DMS79 (cell line): Measurements from ENCODE around the gene ZMIZ1.

ENCODE experiments used
- DNase-seq: peaks from one replicate; lab custom pipeline; 2025; lab: John Stamatoyannopoulos, UW

Gene ZMIZ1

DNA sequence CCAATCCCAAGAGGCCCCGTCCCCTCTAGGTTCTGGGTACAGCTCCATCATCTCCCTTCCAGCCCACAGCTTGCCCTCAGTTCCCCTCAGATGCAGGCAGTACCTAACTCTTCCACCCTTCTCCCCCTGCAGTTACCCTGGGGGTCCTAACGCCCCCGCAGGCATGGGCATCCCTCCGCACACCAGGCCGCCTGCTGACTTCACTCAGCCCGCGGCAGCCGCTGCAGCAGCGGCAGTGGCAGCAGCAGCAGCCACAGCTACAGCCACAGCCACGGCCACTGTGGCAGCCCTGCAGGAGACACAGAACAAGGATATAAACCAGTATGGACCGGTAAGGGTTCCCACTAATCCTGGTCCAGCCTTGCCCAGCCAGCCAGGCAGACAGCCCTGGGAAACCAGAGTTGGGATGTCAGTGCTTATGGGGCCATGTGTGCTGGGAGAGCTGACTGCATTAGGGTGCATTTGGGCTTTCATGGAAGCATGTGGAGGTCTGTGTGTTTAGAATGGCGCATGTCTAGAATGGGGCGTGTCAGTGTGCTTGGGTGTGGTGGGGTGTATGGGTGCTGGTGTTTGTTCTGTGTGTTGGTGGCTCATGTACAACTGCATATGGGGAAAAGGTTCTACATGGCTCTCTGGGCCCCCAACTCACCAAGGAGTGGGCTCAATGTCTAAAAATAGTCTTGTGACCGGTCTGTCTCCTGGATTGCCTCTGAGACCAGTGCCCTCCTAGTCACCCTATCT, 223.4 kb downstream of the ZMIZ1 start:
- no peak for DNase-seq

DNA sequence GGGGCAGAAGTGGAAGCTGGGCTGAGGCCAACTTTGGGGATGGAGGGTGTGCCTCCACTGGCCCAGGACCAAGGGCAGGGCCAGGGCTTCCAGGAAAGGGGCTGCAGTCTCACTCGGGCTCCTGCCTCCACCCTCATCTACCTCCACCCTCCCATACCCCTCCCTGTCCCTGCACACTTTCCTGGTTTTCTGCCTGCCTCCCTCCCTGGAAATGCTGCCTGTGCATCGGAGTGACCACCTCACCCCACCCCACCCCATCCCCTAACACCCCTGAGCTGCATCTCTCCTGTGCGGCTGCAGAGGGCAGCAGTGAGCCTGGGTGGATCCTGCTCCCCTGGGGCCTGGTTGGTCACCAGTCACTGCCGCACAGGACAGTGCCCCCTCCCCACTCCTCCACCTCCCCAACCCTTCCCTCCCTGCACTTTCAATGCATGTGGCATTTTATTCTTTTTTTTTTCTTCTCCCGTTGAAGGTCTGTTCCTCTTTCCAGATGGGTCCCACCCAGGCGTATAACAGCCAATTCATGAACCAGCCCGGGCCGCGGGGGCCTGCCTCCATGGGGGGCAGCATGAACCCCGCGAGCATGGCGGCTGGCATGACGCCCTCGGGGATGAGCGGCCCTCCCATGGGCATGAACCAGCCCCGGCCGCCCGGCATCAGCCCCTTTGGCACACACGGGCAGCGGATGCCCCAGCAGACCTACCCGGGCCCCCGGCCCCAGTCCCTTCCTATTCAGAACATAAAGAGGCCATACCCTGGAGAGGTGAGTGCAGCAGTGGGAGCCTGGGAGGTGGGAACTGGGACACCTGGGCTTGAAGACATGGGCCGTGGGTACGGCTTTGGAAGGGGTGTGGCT, 224.4 kb downstream of the ZMIZ1 start:
- DNase-seq: no peak

DNA sequence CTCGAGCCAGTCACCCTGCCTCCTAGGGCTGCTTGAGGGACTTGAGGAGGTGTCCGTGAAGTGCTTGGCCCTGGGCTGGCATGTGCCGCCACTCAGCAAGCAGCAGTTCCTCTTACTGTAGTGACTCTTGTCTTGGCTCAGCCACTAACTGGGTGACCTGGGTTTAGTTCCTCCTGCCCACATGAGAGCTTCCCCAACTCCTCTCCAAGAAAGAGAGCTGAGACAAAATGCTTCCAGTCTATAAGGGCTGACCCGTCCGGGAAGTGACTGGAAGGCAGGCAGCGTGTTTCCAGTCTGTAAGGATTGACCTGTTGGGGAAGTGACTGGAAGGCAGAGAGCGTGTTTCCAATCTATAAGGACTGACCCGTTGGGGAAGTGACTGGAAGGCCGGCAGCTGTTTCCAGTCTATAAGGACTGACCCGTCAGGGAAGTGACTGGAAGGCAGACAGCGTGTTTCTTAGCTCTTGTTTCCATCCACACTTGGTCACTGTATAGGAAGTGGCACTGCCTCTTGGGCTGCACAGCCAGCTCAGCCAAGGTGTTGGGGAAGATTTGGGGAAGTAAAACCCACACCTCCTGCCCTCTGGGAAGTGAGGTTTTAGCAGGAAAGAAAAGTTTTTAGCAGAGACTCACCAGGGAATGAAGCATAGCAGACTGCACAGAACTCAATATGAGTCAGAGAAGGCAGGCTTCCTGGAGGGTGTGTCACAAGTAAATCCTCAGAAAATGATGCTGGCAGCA, 225.2 kb downstream of the ZMIZ1 start:
- DNase-seq: no peak

DNA sequence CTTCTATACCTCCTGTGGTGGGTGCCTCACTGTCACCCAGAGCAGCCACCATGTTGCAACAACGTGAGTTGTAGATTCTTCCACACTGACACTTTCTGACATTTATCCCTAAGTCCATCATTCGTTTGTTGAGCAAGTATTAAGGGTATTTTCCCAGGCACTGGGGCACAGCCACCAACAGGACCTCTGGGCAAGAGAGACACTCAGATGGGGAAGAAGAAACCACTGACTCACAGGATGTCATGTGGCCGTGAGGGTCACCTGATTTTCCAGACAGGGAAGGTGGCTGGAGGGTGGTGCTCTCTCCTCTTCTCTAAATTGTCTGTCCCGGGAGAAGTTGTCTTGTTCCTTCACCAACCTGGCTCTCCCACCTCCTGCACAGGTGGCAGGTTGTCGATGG, 226.8 kb downstream of the ZMIZ1 start:
- DNase-seq: no peak

- no peak for DNase-seq
Observed at GRCh38 chr10:79296431-79296830, 227.7 kb downstream of the ZMIZ1 start.

GRCh38 chr10:79298403-79299244, 229.9 kb downstream of the ZMIZ1 start:
- no peak for DNase-seq

DNA sequence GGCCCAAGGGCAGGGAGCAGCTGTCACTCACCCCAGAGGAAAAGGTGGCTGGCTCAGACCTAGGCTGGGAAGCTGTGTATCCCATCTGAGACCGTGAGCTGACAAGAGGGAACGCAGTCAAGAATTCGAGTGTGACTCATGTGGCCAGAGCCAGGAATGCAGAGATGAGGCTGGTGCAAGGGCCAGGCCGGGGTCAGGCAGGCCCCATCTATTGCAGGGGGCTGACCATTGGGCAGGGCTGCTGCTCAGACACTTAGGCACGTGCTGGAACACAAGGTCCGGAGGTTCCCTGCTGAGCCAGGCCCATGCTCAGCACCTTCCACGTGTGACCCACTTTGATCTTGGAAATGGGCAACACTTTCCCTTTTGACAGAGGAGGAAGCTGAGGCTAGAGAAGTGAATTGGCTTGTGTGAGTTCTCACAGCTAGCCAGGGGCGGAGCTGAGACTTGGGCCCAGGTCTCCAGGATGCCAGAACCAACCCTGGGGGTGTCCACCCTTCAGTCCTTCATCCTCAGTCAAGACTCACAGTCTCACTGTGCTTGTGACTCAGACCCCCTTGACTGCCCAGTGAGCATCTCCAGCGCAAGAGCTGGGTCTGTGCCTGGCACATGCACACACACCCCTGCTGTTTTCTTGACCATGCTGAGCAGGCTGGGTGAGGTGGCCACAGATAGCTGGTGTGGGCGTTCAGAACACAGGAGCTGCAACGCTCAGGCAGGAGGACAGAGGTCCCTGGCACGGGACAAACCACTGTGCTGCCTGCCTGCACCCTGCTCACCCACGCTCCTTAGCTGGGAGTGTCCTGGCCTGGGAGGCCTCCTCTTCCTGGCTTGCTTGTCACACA, 230.9 kb downstream of the ZMIZ1 start:
- no peak for DNase-seq

- no peak for DNase-seq
Observed at GRCh38 chr10:79300711-79301110, 231.9 kb downstream of the ZMIZ1 start.

GRCh38 chr10:79301754-79302530, 233.2 kb downstream of the ZMIZ1 start:
- no peak for DNase-seq

DNA sequence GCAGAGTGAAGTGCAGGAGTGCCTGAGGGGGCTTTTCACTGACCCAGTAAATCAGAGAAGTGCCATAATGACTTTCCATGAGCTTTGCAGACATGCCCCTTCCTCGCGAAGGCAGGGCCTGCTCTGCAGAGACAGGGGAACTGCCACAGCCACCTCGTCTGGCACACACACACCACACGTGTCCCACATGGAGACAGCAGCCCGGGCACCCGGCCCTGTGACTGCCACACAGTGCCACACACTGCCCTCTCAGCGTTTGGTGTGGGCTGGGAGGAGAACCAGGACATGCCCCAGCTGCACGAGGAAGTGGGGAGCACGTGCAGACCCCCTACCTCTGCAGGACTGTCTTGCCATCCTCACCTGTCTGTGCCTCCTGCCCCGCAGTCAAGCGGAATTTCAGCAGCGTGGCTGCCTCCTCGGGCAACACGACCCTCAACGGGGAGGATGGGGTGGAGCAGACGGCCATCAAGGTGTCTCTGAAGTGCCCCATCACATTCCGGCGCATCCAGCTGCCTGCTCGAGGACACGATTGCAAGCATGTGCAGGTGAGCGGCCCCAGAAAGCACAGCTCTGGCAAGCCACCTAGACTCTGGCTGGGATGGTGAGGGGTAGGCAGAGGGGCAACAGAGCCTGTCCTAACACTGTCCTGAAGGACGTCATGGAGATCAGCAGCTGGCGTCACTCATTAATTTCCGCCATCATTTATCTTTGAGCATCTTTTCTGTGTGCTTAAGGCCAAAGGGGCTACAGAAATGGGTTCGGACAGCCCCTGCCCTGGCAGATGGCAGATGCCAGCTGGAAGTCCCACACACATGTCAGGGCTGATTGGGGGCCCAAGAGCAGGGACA, 235.1 kb downstream of the ZMIZ1 start:
- no peak for DNase-seq

DNA sequence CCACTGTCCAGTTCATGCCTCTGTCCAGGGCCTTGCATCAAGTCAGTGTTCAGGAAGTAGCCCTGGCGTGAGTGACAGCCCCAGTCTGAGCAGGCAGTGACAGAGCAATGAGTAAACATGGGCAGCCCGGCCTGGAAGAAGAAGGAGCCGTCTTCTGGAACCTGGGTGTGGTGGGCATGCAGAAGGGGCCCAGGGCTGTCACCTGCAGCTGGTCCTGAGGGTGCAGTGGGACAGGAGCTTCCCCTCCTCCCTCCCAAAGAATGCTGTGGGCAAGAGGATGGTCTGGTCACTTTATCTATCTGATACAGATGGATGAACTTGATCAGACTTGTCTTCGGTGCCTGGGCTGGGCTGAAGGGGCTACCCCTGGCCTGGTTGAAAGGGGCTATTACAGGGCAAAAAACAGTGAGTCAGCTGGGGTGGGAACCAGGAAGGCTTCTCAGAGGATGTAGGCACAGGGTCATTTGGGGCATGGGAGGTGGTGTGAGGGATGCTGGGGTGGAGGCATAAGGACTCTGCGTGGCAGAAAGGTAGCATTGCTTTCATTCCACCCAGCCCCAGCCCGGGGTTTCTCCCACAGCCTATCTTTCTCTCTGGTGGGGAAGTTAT, 235.8 kb downstream of the ZMIZ1 start:
- DNase-seq: no peak

GRCh38 chr10:79305515-79305914, 236.7 kb downstream of the ZMIZ1 start:
- DNase-seq: no peak

- no peak for DNase-seq
Observed at GRCh38 chr10:79305988-79306387, 237.2 kb downstream of the ZMIZ1 start.

GRCh38 chr10:79306644-79307220, 238.0 kb downstream of the ZMIZ1 start:
- no peak for DNase-seq

- no peak for DNase-seq
Observed at GRCh38 chr10:79308016-79308415, 239.2 kb downstream of the ZMIZ1 start.

DNA sequence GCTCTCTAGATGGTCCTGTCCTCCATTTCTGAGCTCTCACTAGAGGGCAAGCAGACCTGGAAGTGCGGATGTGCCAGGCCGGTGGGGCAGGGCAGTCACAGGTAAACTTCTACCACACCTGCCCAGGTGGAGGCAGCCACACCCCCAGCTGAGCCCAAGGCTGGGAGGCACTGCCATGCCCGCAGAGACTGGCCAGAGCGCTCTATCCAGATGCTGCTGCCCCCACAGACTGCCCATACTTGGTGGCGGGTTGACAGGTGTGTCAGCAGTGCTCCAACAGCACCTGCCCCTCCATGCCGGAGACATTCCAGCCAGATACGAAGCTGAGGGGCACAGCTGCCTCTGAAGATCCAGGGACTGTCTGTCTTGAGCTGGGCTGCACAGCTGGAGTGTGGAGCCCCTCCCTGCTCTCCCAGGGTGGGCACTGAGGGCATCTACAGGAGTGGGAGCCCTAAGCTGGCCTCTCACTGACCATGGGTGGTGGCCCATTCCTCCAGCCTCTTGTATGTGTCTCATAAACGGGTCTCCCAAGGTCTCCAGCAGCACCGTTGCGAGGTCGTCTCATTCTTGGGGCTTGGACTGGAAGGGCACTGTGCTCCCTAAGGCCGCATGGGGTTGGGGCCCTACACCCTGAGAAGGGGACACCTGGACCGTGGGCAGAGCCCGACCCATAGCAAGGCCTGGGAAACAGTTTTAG, 240.4 kb downstream of the ZMIZ1 start:
- no peak for DNase-seq

GRCh38 chr10:79310200-79310865, 241.6 kb downstream of the ZMIZ1 start:
- no peak for DNase-seq
